ENCODE results near the gene ADM2.

GRCh38 chr22:50436015-50436830 is 45.1 kb upstream of the ADM2 start:
- TF ChIP-seq HDGF (IDR thresholded peaks at IDR 0.05; ENCODE audit: borderline replicate concordance) (no peak), TARDBP (IDR thresholded peaks at IDR 0.05) (no peak), L3MBTL2 (conservative IDR thresholded peaks at IDR 0.05) (no peak), BHLHE40 (IDR thresholded peaks at IDR 0.05; ENCODE audit: borderline replicate concordance) (no peak), SP1 (IDR thresholded peaks at IDR 0.05) (no peak), ZNF384 (IDR thresholded peaks at IDR 0.05) (no peak), FOXM1 (IDR thresholded peaks at IDR 0.05; ENCODE audit: borderline replicate concordance) (no peak), ELF4 (IDR thresholded peaks at IDR 0.05) (no peak)

Measured in HEK293T (cell line).